GM12878 (cell line): ENCODE measurements around the gene NAALADL2.

Experiments
- CHD1 ChIP-seq: IDR thresholded peaks from 2 replicates; pipeline ENCODE4 v1.6.1; 2012; ENCODE audit warnings: low read depth, low read length, improper control_type of control experiment
- CTCF ChIP-seq, 3 experiments: IDR thresholded peaks in 2 of 3; conservative IDR thresholded peaks in 1 of 3; 2 replicates each; pipeline ENCODE4 v1.5.1; 2011; ENCODE audit warnings: low read depth in 3 of 3, low read length in 3 of 3, mild to moderate bottlenecking in 3 of 3, control low read depth in 2 of 3, moderate library complexity in 2 of 3, inconsistent platforms in 1 of 3, mixed read lengths in 1 of 3; ENCODE audit not compliant: control insufficient read depth in 2 of 3, insufficient read depth in 1 of 3; ENCODE audit errors: extremely low read depth in 1 of 3
- EP300 ChIP-seq, 2 experiments: fragments of 150-350 bp in 1 of 2; IDR thresholded peaks; 2 replicates each; pipeline ENCODE4 v1.6.1; 2011 to 2012; ENCODE audit warnings: low read depth in 2 of 2, low read length in 2 of 2, borderline replicate concordance in 1 of 2, improper control_type of control experiment in 1 of 2, inconsistent platforms in 1 of 2; ENCODE audit not compliant: control insufficient read depth in 1 of 2
- JUNB ChIP-seq: IDR thresholded peaks from 2 replicates; pipeline ENCODE4 v1.6.1; 2016; ENCODE audit warnings: antibody characterized with exemption, mild to moderate bottlenecking
- MYC ChIP-seq: IDR thresholded peaks from 2 replicates; pipeline ENCODE4 v1.6.1; 2011; ENCODE audit warnings: mild to moderate bottlenecking, low read length, moderate library complexity, inconsistent platforms; ENCODE audit not compliant: insufficient read depth, insufficient replicate concordance, insufficient read length, severe bottlenecking
- POLR2AphosphoS5 ChIP-seq: IDR thresholded peaks from 2 replicates; pipeline ENCODE4 v1.6.1; 2011; ENCODE audit warnings: mild to moderate bottlenecking, low read length, inconsistent platforms
- POU2F2 ChIP-seq: IDR thresholded peaks from 3 replicates; pipeline ENCODE4 v1.6.1; 2011; ENCODE audit warnings: low read depth, mild to moderate bottlenecking, low read length, borderline replicate concordance
- SIX5 ChIP-seq: IDR thresholded peaks from 2 replicates; pipeline ENCODE4 v1.6.1; 2011; ENCODE audit warnings: mild to moderate bottlenecking, low read depth, low read length, moderate library complexity; ENCODE audit not compliant: severe bottlenecking
- SP1 ChIP-seq: IDR thresholded peaks from one replicate; pipeline ENCODE4 v1.6.1; 2011; ENCODE audit warnings: low read depth, low read length
- ZBTB33 ChIP-seq: fragments of 450-650 bp; IDR thresholded peaks from 2 replicates; pipeline ENCODE4 v1.6.1; 2017; ENCODE audit warnings: mild to moderate bottlenecking
- ZNF24 ChIP-seq: fragments of 450-650 bp; IDR thresholded peaks from 2 replicates; pipeline ENCODE4 v1.6.1; 2017; ENCODE audit warnings: antibody characterized with exemption, mild to moderate bottlenecking

GRCh38 chr3:175105066-175105465 lies 245.9 kb downstream of the NAALADL2 start:
- no peak for TF ChIP-seq ZBTB33
- TF ChIP-seq POLR2AphosphoS5: no peak
- no peak for TF ChIP-seq MYC
- TF ChIP-seq CTCF (IDR thresholded peaks at IDR 0.05 in 2 of 3, conservative IDR thresholded peaks at IDR 0.05 in 1 of 3; ENCODE audit: control insufficient read depth in 2 of 3, extremely low read depth in 1 of 3, insufficient read depth in 1 of 3, low read depth in 3 of 3, low read length in 3 of 3): no peak
- TF ChIP-seq ZNF24: no peak
- no peak for TF ChIP-seq CHD1
- TF ChIP-seq EP300 (IDR thresholded peaks at IDR 0.05; ENCODE audit: borderline replicate concordance in 1 of 2, control insufficient read depth in 1 of 2, low read depth in 2 of 2, low read length in 2 of 2): no peak
- no peak for TF ChIP-seq POU2F2
- TF ChIP-seq SIX5: no peak
- no peak for TF ChIP-seq JUNB
- no peak for TF ChIP-seq SP1
